ENCODE results near the gene PITPNM3. TPM values are rescaled to one million over a fixed set of nuclear protein-coding genes. Genes with fewer than 3 reads are reported as not detected.

The PITPNM3 gene
- total and polyA plus RNA-seq, 2 experiments from 2014 or later: 1.0 to 1.5 TPM

- TF ChIP-seq ZNF462 (CRISPR knock-in tag; IDR thresholded peaks at IDR 0.05): no peak
Observed at GRCh38 chr17:6458460-6458950, 97.8 kb downstream of the PITPNM3 start (continued).

- Histone ChIP-seq H3F3A (replicated peaks; ENCODE audit: low read depth) (0 out of 2 replicates have a peak, but pooled peaks cover 5% of the 10 kb centered on the region), H3K27ac (ENCODE audit: low read depth) (no peak overlapping the region), H2AFZ (no peak overlapping the region), H3K4me2 (no peak overlapping the region), H3K79me2 (replicated peaks; ENCODE audit: insufficient read depth) (no peaks in the 10 kb centered on the region), H3K4me3 (no peak overlapping the region), H3K4me1 (ENCODE audit: insufficient read depth) (peaks cover 27% of the 10 kb centered on the region), H3K27me3 (ENCODE audit: insufficient read depth) (no peaks in the 10 kb centered on the region), H3K9me2 (ENCODE audit: insufficient read depth) (no peaks in the 10 kb centered on the region), H4K20me1 (replicated peaks; ENCODE audit: insufficient read depth) (no peaks in the 10 kb centered on the region), H3K36me3 (ENCODE audit: insufficient read depth) (no peaks in the 10 kb centered on the region)
- Mint-ChIP-seq H3K36me3 (ENCODE audit: low read depth) (no peaks in the 10 kb centered on the region; the same call in 2 of the 3 replicates), H3K9me3 (no peaks in the 10 kb centered on the region), H3K27me3 (ENCODE audit: insufficient read depth, low read depth, poor library complexity) (peaks cover 30% of the 10 kb centered on the region), H3K4me1 (peaks cover 58% of the 10 kb centered on the region), H3K4me3 (no peak overlapping the region), H3K27ac (no peak overlapping the region)
- DNase-seq (ENCODE audit: low spot score): no peak
- ATAC-seq: no peak
- TF ChIP-seq JUNB (IDR thresholded peaks at IDR 0.05; ENCODE audit: unreplicated experiment) (no peak), STAT1 (IDR thresholded peaks at IDR 0.05; ENCODE audit: unreplicated experiment) (no peak), ETS1 (IDR thresholded peaks at IDR 0.05) (no peak), CREB1 (CRISPR knock-in tag; IDR thresholded peaks at IDR 0.05; ENCODE audit: low read depth) (no peak), ZNF331 (CRISPR knock-in tag; IDR thresholded peaks at IDR 0.05; ENCODE audit: low read depth) (no peak), ZNF114 (CRISPR knock-in tag; IDR thresholded peaks at IDR 0.05) (no peak), REST (IDR thresholded peaks at IDR 0.05; ENCODE audit: unreplicated experiment) (no peak)
Observed at GRCh38 chr17:6457688-6458459, 98.5 kb downstream of the PITPNM3 start.
